ENCODE measurements around the gene TRIM7.

The TRIM7 gene

DNA sequence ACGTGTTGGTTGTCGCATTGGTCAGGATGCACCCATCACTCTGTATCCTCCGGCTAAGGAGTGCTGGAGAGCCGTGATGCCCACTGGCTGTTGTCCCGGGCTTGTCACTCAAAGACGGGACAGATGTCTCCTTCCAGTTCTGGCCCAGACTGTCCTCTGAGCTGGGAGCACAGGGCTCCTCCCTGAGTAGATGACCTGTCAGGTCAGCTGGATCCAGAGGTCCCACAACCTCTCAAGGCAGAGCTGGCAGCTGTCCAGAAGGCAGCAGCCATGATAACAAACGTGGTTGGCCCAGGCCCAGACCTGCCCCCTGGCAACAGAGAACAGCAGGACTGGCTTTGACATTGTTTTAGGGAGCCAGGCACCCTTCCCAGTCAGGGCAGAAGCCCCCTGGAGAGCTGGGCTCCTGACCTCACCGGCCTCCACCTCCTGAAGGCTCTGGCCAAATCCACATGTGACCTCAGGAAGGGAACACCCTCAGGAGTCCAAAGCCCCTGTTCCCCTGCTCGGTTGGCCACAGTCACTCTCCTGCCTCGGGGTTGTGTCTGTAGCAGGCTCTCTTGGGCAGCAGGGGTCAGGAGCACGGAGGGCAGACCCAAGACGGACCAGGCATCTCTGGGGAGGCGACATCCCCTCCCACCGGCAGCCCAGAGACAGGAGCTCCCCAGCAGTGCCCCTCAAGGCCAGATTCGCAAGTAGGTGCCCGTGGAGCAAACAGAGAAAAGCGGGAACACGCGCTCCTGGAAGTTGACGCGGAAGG is 10.3 kb downstream of the TRIM7 start:
- TF ChIP-seq, protein P1, sequence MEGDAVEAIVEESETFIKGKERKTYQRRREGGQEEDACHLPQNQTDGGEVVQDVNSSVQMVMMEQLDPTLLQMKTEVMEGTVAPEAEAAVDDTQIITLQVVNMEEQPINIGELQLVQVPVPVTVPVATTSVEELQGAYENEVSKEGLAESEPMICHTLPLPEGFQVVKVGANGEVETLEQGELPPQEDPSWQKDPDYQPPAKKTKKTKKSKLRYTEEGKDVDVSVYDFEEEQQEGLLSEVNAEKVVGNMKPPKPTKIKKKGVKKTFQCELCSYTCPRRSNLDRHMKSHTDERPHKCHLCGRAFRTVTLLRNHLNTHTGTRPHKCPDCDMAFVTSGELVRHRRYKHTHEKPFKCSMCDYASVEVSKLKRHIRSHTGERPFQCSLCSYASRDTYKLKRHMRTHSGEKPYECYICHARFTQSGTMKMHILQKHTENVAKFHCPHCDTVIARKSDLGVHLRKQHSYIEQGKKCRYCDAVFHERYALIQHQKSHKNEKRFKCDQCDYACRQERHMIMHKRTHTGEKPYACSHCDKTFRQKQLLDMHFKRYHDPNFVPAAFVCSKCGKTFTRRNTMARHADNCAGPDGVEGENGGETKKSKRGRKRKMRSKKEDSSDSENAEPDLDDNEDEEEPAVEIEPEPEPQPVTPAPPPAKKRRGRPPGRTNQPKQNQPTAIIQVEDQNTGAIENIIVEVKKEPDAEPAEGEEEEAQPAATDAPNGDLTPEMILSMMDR (IDR thresholded peaks at IDR 0.05; ENCODE audit: insufficient read depth, missing control alignments), result no peak
- FAIRE-seq, result no peak
- no peak for DNase-seq (ENCODE audit: insufficient read length, low spot score)

DNA sequence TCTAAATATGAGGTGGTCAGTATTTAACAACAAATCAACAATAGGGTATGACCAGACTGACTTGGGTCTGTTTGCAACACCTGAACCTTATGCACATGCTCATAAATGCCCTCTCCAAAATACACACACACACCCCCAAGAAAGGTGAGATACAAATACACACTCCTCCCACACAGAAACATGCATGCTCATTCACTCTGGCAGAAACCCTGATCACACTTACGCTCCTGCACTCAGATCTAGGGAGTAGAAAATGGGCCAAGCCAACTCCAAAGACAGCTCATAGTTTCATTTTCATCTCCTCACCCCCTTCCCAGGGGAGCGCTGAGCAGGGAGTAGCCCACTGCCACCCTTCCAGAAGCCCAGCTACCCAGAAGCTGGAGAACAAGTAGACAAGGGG is 11.3 kb downstream of the TRIM7 start:
- FAIRE-seq, result no peak
- DNase-seq (ENCODE audit: insufficient read length, low spot score), result no peak
- TF ChIP-seq, protein P1 (IDR thresholded peaks at IDR 0.05; ENCODE audit: insufficient read depth, missing control alignments), result no peak

DNA sequence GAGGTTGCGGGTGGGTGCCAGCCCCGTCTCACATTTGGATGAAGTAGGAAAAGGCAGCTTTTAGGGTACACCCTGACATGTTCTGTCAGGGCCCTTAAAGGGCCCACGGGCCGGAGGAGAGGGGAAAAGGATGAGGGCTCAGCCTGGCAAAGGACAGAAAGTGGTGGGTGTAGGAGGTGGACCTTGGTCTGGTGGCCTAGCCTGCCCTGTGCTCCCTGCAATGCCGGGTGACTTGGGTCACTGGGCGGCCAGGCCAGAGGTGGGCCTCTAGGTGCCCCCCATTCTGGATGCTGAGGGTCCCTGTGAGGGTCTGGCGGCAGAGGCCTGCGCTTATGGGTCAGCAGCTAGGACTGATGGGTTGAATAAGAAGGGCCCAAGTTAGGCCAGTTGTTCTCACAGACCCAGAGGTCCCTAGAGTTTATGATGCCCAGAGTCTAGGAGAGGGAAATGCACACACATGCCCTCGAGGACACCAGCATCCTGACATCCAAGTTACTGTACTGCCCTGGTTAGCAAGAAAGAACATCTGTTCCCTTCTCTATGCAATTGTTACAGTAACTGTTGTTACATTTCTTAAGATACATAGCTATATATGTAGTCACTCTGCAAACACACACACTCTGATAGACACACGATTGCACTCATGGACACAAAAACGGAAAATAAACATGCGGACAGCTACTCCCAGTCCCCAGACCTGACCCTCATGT is 12.5 kb downstream of the TRIM7 start:
- TF ChIP-seq, protein P1 (IDR thresholded peaks at IDR 0.05; ENCODE audit: insufficient read depth, missing control alignments), result no peak
- DNase-seq (ENCODE audit: insufficient read length, low spot score) (no peak), FAIRE-seq (no peak)

DNA sequence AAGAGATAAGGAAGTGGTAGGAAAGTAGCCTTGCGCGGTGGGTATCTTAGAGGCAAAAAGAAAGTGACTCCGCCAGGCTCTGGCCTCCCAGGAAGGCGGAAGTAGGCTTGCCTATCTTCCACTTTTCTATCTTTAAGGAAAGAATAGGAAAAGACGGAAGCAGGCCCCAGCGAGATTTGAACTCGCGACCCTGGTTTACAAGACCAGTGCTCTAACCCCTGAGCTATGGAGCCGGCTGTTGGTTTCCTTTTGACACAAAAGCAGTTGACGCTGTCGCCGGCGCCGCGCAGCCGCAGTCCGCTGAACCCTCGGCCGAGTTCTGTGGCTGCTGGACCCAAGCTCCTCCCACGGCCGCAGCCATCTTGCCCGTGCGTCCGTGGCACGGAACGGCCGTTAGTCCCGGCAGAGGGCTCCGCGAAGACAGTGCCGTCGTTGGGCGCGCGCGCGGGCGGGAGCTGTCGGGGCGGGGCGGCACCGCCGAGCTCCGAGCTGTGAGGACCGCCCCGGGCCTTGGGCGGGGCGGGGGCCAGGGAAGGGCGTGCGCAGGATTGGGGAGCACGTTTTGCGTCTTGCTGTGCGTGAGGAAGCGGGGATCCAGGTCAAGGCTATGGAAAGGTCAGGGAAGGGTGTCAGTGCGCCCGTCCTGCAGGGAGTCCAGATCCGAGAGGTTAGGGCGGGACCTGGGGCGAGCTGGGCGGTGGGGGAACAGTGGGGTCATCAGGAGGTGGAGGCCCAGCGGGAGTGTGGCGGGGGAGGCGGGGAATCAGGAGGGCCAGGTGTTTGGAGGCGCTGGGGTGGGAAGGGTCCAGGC is 13.3 kb downstream of the TRIM7 start:
- TF ChIP-seq, protein P1 (IDR thresholded peaks at IDR 0.05; ENCODE audit: insufficient read depth, missing control alignments), result no peak
- FAIRE-seq (no peak), DNase-seq (ENCODE audit: insufficient read length, low spot score) (peak; percentile 72)

DNA sequence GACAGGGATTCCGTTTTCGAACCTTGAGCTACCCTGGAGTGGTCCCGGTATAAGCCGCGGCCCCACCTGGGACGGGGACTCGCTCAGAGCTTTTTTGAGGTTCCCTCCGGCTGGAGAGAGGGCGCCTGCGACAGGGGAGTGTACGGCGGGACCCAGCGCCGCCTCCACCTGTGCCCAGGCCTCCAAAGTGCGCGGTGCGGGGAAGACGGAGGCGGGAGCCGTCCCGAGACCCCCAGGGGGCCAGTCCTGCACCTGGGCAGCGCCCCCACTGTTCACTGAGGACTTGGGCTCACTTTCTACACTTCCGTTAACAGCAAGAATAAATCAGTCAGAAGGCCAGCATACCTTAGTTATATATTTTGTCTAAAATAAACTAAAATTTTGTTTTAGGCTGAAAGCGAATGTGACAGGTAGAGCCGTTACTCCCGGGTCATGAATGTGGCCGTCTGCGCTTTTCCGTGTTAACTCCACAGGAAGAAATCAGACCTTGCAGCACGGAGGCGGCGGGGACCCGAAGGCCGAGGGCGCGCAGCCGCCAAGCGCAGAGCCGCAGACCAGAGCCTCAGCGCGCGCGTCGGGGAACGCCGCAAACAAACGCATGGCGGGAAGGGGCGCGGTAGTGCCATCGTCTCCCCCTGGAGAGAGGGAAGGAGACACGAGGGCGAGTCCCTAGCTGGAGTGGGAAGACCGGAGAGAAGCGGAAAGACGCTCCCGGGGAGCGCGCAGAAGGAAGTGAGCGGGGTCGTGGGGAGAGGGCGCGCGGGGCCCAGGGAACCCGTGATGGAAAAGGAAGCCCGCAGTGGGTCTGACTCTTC is 14.1 kb downstream of the TRIM7 start:
- TF ChIP-seq, protein P1 (IDR thresholded peaks at IDR 0.05; ENCODE audit: insufficient read depth, missing control alignments), result peak; percentile 17
- FAIRE-seq (no peak), DNase-seq (ENCODE audit: insufficient read length, low spot score) (no peak)

DNA sequence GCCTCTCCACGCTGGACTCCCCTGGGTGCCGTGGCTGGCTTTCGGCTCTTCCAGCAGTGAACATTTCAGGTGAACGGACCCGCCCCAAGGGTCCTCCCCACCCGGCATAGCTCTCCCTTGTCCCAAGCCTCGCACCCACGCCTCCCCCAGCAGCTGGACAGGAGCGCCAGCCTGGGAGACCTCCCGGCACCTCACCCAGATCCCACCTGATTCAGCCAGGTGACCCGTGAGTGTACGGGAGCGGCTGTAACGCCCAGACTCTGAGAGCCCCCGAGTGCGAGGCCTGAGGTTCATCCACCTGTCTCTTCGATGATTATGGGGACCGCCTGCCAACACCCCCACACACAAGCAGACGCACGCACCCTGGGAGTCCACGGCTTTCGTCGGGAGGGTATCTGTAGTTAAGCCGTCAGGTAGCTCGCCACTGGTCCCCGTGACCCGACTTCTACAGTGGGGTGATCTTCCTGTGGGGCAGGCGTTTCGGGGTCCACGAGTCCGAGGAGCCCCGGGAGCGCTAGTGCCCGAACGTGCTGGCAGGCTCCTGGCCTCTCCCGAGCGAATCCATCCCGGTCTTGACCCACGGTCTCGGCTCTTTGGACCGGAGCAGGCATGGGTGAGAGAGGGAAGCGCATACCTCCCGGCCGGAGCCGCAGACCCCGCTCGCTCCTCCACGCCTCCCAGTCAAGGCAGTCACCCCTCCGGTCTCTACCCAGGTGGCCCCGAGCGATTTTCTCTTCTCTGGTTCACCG is 14.9 kb downstream of the TRIM7 start:
- FAIRE-seq (no peak), DNase-seq (ENCODE audit: insufficient read length, low spot score) (no peak)
- TF ChIP-seq, protein P1 (IDR thresholded peaks at IDR 0.05; ENCODE audit: insufficient read depth, missing control alignments), result no peak

All from D721Med (cell line).